HL-60 (cell line): ENCODE data around the gene TSC2.

Experiments used
- POLR2AphosphoS5 ChIP-seq: IDR thresholded peaks from 2 replicates; pipeline ENCODE4 v1.6.1; 2012; ENCODE audit warnings: low read depth
- SPI1 ChIP-seq: IDR thresholded peaks from 2 replicates; pipeline ENCODE4 v1.6.1; 2012; ENCODE audit warnings: low read depth, mild to moderate bottlenecking, borderline replicate concordance
- TF ChIP-seq, protein P1 (sequence below): IDR thresholded peaks from one replicate; pipeline ENCODE4 v1.5.1; 2011; ENCODE audit warnings: low read length, control low read depth, inconsistent platforms; ENCODE audit not compliant: insufficient read depth

DNA sequence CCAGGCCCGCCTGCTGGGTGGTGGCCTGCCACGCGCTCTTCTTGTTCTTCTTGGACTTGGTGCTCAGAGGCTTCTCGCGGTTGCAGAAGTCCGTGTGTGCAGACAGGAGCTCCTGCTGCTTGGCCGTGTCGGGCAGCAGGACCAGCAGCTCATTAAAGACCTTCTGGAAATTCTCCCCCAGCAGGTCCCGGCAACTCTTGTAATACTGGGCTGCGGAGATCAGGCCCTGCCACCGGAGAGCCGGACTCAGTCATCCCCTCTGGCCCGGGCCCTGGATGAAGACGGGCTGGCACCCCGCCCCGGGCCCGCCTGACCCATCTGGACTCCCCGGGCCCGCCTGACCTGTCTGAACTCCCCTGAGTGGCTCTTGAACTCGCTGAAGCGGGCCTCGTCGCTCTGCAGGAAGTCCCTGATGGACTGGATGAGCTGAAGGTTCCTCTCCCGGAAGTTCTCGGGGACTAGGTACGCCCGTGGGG lies 49.4 kb upstream of the TSC2 start:
- TF ChIP-seq, protein P1, sequence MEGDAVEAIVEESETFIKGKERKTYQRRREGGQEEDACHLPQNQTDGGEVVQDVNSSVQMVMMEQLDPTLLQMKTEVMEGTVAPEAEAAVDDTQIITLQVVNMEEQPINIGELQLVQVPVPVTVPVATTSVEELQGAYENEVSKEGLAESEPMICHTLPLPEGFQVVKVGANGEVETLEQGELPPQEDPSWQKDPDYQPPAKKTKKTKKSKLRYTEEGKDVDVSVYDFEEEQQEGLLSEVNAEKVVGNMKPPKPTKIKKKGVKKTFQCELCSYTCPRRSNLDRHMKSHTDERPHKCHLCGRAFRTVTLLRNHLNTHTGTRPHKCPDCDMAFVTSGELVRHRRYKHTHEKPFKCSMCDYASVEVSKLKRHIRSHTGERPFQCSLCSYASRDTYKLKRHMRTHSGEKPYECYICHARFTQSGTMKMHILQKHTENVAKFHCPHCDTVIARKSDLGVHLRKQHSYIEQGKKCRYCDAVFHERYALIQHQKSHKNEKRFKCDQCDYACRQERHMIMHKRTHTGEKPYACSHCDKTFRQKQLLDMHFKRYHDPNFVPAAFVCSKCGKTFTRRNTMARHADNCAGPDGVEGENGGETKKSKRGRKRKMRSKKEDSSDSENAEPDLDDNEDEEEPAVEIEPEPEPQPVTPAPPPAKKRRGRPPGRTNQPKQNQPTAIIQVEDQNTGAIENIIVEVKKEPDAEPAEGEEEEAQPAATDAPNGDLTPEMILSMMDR, result no peak
- TF ChIP-seq POLR2AphosphoS5, result no peak
- no peak for TF ChIP-seq SPI1
